Esophagus muscularis mucosa (tissue), 4 donors: ENCODE data around the gene KAT7. TPM values are rescaled to one million over a fixed set of nuclear protein-coding genes. Genes with fewer than 3 reads are reported as not detected.

Experiments used
- DNase-seq: peaks from one replicate; pipeline ENCODE4 v3.0.0-alpha.2; 2017; ENCODE audit errors: extremely low spot score
- H3K27ac ChIP-seq, 4 donors: fragments of 200-600 bp; sonication (generic); replicated peaks in 1 of 4; 1 replicate in 3 of 4; 2 replicates in 1 of 4; pipeline ENCODE4 v1.5.1; 2016 to 2019; ENCODE audit warnings: mild to moderate bottlenecking in 1 of 4
- H3K27me3 ChIP-seq, 4 donors: fragments of 200-600 bp; sonication (generic); one replicate each; pipeline versions ENCODE4 v1.5.1 to v1.6.0; 2016 to 2019
- H3K36me3 ChIP-seq, 4 donors: fragments of 200-600 bp; sonication (generic); one replicate each; pipeline ENCODE4 v1.5.1; 2016 to 2019
- H3K4me1 ChIP-seq, 4 donors: fragments of 200-600 bp; sonication (generic); one replicate each; pipeline ENCODE4 v1.5.1; 2016 to 2019
- H3K4me3 ChIP-seq, 4 donors: fragments of 200-600 bp; sonication (generic); 1 replicate in 2 of 4; 2 replicates in 2 of 4; pipeline ENCODE4 v1.5.1; 2016 to 2019; ENCODE audit warnings: mild to moderate bottlenecking in 4 of 4, moderate library complexity in 1 of 4
- H3K9me3 ChIP-seq, 4 donors: fragments of 200-600 bp; sonication (generic); 1 replicate in 3 of 4; 2 replicates in 1 of 4; pipeline ENCODE4 v1.5.1; 2016 to 2019
- EP300 ChIP-seq: sonication (generic); formaldehyde crosslinking; IDR thresholded peaks from one replicate; pipeline ENCODE4 v1.6.1; 2017; ENCODE audit warnings: antibody characterized with exemption
- POLR2A ChIP-seq: fragments of 450-650 bp; IDR thresholded peaks from one replicate; pipeline ENCODE4 v1.6.1; 2017; ENCODE audit warnings: antibody characterized with exemption, moderate library complexity, mild to moderate bottlenecking, low read depth
- POLR2AphosphoS5 ChIP-seq, 2 donors: sonication (generic); formaldehyde crosslinking; IDR thresholded peaks; one replicate each; pipeline ENCODE4 v1.6.1; 2017; ENCODE audit warnings: antibody characterized with exemption in 2 of 2
- WGBS: methylation state at CpG from one replicate; pipeline ENCODE4 v1.1.5; 2018; 5-methylcytosine and 5-hydroxymethylcytosine counted together
- intact Hi-C: fragments of 100-400 bp; cut with DNase I; formaldehyde crosslinking; loops from one replicate; pipeline ENCODE4 v1.15.1; 2023
- total RNA-seq, 4 donors: library from RNA; depleted of rRNA; stranded (reverse); fragments of >200 nt; gene quantifications; one replicate each; pipeline versions ENCODE4 v1.1.0 to v1.2.1, GENCODE V29; 2016
- TF ChIP-seq, protein P1 (sequence below), 3 experiments: fragments of 200-600 bp in 2 of 3; fragments of 450-650 bp in 1 of 3; sonication (generic) in 2 of 3; IDR thresholded peaks; one replicate each; pipeline ENCODE4 v1.5.1; 2017 to 2019; ENCODE audit warnings: antibody characterized with exemption in 3 of 3, mild to moderate bottlenecking in 2 of 3, moderate library complexity in 1 of 3

The KAT7 gene
- total RNA-seq, 4 donors from 2014 or later = 29.5 to 48.1 (median 43.4) TPM

DNA sequence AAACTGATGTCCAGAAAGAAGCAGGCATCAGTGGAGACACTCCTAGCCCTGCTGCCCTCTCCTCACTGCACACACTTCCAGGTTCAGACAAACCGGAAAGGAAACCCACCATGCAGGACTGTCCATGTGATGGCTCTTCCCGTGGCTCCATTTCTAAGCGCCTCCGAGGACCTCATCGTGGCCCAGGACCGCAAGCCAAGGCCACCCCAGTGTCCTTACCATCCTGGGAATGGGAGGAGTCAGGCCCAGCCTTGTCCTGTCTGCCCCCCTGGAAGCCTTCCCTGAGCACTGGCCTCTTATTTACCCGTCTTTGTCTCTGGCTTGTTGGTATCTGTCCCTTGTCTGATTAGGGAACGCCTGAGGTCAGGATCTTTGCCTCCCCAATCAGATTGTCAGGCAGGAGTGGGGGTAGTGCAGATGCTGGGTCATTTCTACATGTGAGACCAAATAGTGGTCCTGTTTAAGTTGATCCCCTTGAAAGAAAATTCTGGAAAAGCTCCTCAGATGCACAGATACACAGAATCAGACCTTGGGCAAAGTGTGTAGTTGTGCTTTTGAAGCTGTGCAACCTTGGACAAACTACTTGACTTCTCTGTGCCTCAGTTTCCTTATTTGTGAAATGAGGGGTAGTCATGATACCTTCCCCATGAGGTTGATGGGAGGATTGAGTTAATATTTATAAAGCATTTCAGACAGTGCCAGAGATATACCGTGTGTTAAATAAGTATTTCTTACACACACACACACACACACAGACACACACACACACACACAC lies 58.6 kb downstream of the KAT7 start:
- intact Hi-C loops = loop anchor here (5.0 kb wide), 1 partner anchor 275 kb away; no protein-coding TSS in a partner anchor
- DNase-seq = no peak
- 70% methylated on average over 9 of the region's 9 CpGs for WGBS

DNA sequence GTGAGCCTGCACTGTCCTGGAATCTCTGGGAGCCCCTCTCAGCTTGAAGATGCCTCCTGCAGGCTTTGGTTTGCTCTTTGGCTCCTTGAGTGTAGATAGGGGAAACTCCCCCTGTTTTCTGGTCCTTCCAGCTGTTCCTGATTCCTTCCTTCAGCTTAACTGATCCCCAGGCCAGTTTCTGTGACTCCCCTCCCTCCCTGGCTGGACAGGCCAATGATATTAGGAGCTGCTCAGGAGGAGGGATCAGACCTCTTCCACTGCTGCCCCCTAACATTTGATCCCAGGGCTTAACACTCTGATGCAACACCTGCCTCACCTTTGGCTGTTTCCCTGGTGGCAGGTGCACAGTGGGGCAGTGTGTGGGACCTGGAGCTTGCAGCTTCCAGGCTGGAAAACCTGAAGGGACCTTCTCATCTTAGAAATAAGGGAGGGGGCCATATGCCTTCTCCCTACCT lies 59.6 kb downstream of the KAT7 start, which contains the start of gene TAC4:
TAC4 (minus strand) TSS at position 51 of the 455 bp plus-strand sequence. CDS start 52 bp downstream, outside the sequence.
- Histone ChIP-seq H3K4me3 (no peak within 1 kb of the TSS), H3K9me3 (no peaks in the 10 kb centered on the region), H3K27me3 (no peaks in the 10 kb centered on the region), H3K4me1 (peaks cover 34 to 70% (median 56%) of the 10 kb centered on the region in 4 donors), H3K36me3 (peaks cover 0 to 4% (median 0%) of the 10 kb centered on the region in 4 donors), H3K27ac (no peak within 1 kb of the TSS)
- TF ChIP-seq POLR2A = no peak
- no peak for TF ChIP-seq EP300
- no peak for TF ChIP-seq POLR2AphosphoS5 (IDR thresholded peaks at IDR 0.05)
- TF ChIP-seq, protein P1, sequence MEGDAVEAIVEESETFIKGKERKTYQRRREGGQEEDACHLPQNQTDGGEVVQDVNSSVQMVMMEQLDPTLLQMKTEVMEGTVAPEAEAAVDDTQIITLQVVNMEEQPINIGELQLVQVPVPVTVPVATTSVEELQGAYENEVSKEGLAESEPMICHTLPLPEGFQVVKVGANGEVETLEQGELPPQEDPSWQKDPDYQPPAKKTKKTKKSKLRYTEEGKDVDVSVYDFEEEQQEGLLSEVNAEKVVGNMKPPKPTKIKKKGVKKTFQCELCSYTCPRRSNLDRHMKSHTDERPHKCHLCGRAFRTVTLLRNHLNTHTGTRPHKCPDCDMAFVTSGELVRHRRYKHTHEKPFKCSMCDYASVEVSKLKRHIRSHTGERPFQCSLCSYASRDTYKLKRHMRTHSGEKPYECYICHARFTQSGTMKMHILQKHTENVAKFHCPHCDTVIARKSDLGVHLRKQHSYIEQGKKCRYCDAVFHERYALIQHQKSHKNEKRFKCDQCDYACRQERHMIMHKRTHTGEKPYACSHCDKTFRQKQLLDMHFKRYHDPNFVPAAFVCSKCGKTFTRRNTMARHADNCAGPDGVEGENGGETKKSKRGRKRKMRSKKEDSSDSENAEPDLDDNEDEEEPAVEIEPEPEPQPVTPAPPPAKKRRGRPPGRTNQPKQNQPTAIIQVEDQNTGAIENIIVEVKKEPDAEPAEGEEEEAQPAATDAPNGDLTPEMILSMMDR (IDR thresholded peaks at IDR 0.05) = no peak
- no peak for DNase-seq
- intact Hi-C loops = loop anchor here (5.0 kb wide), 1 partner anchor 276 kb away; no protein-coding TSS in a partner anchor

More for the DNA sequence above, 58.6 kb downstream of the KAT7 start:
- TF ChIP-seq POLR2AphosphoS5 (IDR thresholded peaks at IDR 0.05) (no peak), EP300 (no peak), POLR2A (no peak)
- TF ChIP-seq, protein P1 (IDR thresholded peaks at IDR 0.05) = no peak
- Histone ChIP-seq H3K9me3 (no peaks in the 10 kb centered on the region), H3K27me3 (no peaks in the 10 kb centered on the region), H3K4me3 (no peak overlapping the region), H3K36me3 (peaks cover 0 to 4% (median 0%) of the 10 kb centered on the region in 4 donors), H3K27ac (no peak overlapping the region), H3K4me1 (peaks cover 34 to 78% (median 60%) of the 10 kb centered on the region in 4 donors)

DNA sequence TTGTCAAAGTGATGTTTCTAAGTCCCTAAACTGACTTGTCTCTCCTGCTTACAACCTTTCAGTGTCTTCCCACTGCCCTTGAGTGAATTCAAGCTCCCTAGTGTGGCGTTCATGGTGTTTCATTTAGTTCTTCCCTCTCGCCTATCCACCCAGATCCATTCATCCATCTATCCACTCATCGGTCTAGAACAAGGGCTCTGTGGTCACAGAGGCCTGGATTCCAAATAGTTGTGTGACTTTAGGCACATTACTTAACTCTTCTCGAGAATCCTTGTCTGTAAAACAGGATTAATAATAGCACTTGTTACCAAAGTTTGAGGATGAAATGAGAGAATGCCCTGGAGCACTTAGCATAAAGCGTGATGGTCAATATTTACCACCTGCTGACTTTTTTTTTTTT lies 60.3 kb downstream of the KAT7 start:
- Histone ChIP-seq H3K4me1 (peaks cover 34 to 63% (median 50%) of the 10 kb centered on the region in 4 donors), H3K36me3 (peaks cover 0 to 4% (median 0%) of the 10 kb centered on the region in 4 donors), H3K9me3 (no peaks in the 10 kb centered on the region), H3K27me3 (no peaks in the 10 kb centered on the region), H3K4me3 (no peak overlapping the region), H3K27ac (no peak overlapping the region)
- intact Hi-C loops = loop anchor here (5.0 kb wide), 1 partner anchor 276 kb away; no protein-coding TSS in a partner anchor
- WGBS = 92% methylated on average over 5 of the region's 5 CpGs
- no peak for DNase-seq
- TF ChIP-seq POLR2A = no peak
- TF ChIP-seq POLR2AphosphoS5 (IDR thresholded peaks at IDR 0.05) = no peak
- TF ChIP-seq EP300 = no peak
- TF ChIP-seq, protein P1 (IDR thresholded peaks at IDR 0.05) = no peak

DNA sequence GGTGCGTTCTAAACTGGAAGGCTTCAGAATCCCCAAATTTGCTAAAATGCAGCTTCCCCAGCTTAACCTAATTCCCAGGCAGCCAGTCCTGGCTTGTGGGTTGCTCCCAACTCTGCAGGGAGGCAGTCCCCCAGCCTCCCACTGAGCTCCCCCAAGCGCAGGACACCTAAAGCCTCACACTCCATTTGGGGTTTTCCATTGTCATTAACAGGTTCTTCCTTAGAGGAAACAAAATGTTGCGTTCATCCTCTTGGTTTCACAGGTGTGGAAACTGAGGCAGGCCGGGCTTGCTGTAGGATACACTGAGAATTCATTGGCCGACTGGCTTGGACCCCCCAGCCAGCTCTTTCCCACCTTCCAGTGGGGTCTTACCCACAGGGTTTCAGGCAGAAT lies 61.7 kb downstream of the KAT7 start:
- no peaks in the 10 kb centered on the region for H3K9me3 ChIP-seq

More for the DNA sequence above, 61.7 kb downstream of the KAT7 start:
- H3K36me3 ChIP-seq = peaks cover 0 to 4% (median 0%) of the 10 kb centered on the region in 4 donors
- no peak for DNase-seq
- WGBS = 83% methylated on average over 5 of the region's 5 CpGs
- H3K4me1 ChIP-seq = peaks cover 27 to 48% (median 39%) of the 10 kb centered on the region in 4 donors
- intact Hi-C loops = no loop called here
- TF ChIP-seq, protein P1 (IDR thresholded peaks at IDR 0.05) = no peak
- TF ChIP-seq EP300 (no peak), POLR2AphosphoS5 (IDR thresholded peaks at IDR 0.05) (no peak), POLR2A (no peak)
- H3K27me3 ChIP-seq = no peaks in the 10 kb centered on the region
- no peak overlapping the region for H3K4me3 ChIP-seq
- H3K27ac ChIP-seq = peak overlapping the region in 1 of 4 donors; percentile 62
